RWPE1 (cell line): ENCODE measurements around the gene ATP8A2.
"Not testable (repeated sequence)": the region's sequence is repeated elsewhere in the genome, so short reads cannot be mapped to it uniquely, and the experiment has no call there.

Source experiments
- CTCF ChIA-PET: fragments of 350-600 bp; sonication (Branson Sonifier 250); formaldehyde crosslinking; extraction: SDS; loops from one replicate; lab custom pipeline; 2021; lab: Yijun Ruan, JAX
- POLR2A ChIA-PET: fragments of 400-600 bp; formaldehyde crosslinking; extraction: SDS; loops from one replicate; lab custom pipeline; 2020; ENCODE audit warnings: antibody characterized with exemption; ENCODE audit not compliant: low non-redundant PET; lab: Yijun Ruan, JAX
- DNase-seq: peaks from one replicate; pipeline ENCODE4 v3.0.0; 2012; ENCODE audit warnings: low spot score
- H3K27ac ChIP-seq: fragments of 450-650 bp; 2 replicates; pipeline ENCODE4 v1.5.1; 2017
- CTCF ChIP-seq: fragments of 450-650 bp; conservative IDR thresholded peaks from 2 replicates; pipeline ENCODE4 v1.5.1; 2017; ENCODE audit warnings: low read depth, mild to moderate bottlenecking

The ATP8A2 gene

GRCh38 chr13:26058704-26059103 is 686.9 kb downstream of the ATP8A2 start:
- ChIA-PET CTCF (interaction anchor here (0.5 to 2.4 kb wide), 2 partner anchors 261 to 484 kb away, joined by 4 to 8 read pairs; no protein-coding TSS in a partner anchor), POLR2A (no interaction called here)
- no peak for DNase-seq
- TF ChIP-seq CTCF: no peak
- no peak overlapping the region for H3K27ac ChIP-seq

- H3K27ac ChIP-seq: no peak overlapping the region
- CTCF ChIA-PET: no interaction called here
- DNase-seq: no peak
- TF ChIP-seq CTCF: no peak
- POLR2A ChIA-PET: no interaction called here
These were observed 688.6 kb downstream of the ATP8A2 start for GRCh38 chr13:26060357-26060756.

- ChIA-PET CTCF (interaction anchor here (1.0 kb wide), 1 partner anchor 232 kb away, joined by 3 read pairs; no protein-coding TSS in a partner anchor), POLR2A (no interaction called here)
- TF ChIP-seq CTCF: no peak
- DNase-seq: no peak
- no peak overlapping the region for H3K27ac ChIP-seq
These were observed 689.5 kb downstream of the ATP8A2 start for GRCh38 chr13:26061256-26061655.

GRCh38 chr13:26061947-26062346 is 690.2 kb downstream of the ATP8A2 start:
- DNase-seq: no peak
- ChIA-PET POLR2A (interaction anchor here (0.6 kb wide), 1 partner anchor 42 kb away, joined by 3 read pairs; no protein-coding TSS in a partner anchor), CTCF (interaction anchor here (0.7 to 1.0 kb wide), 2 partner anchors 233 to 536 kb away, joined by 3 to 4 read pairs; no protein-coding TSS in a partner anchor)

GRCh38 chr13:26062853-26063444 is 691.2 kb downstream of the ATP8A2 start:
- TF ChIP-seq CTCF: peak; percentile 75
- DNase-seq: peak; percentile 50
- POLR2A ChIA-PET: no interaction called here
- no peak overlapping the region for H3K27ac ChIP-seq
- CTCF ChIA-PET: interaction anchor here (1.0 to 1.6 kb wide), 2 partner anchors 10 to 488 kb away, joined by 3 to 6 read pairs; no protein-coding TSS in a partner anchor

More at GRCh38 chr13:26061947-26062346, 690.2 kb downstream of the ATP8A2 start:
- TF ChIP-seq CTCF: no peak
- H3K27ac ChIP-seq: no peak overlapping the region

GRCh38 chr13:26066492-26066891 is 694.7 kb downstream of the ATP8A2 start:
- DNase-seq, H3K27ac ChIP-seq, POLR2A ChIA-PET: not testable (repeated sequence)
- CTCF ChIA-PET: interaction anchor here (0.7 to 1.3 kb wide), 2 partner anchors 475 to 492 kb away, joined by 3 to 4 read pairs; no protein-coding TSS in a partner anchor

GRCh38 chr13:26067601-26068000 is 695.8 kb downstream of the ATP8A2 start:
- CTCF ChIA-PET: interaction anchor here (0.7 kb wide), 1 partner anchor 238 kb away, joined by 3 read pairs; no protein-coding TSS in a partner anchor
- no peak for DNase-seq
- no peak for TF ChIP-seq CTCF
- POLR2A ChIA-PET: no interaction called here
- H3K27ac ChIP-seq: no peak overlapping the region

GRCh38 chr13:26068372-26068771 is 696.6 kb downstream of the ATP8A2 start:
- DNase-seq, H3K27ac ChIP-seq, POLR2A ChIA-PET: not testable (repeated sequence)
- CTCF ChIA-PET: interaction anchor here (0.5 to 0.7 kb wide), 2 partner anchors 239 to 499 kb away, joined by 3 read pairs; no protein-coding TSS in a partner anchor

GRCh38 chr13:26069642-26070041 is 697.9 kb downstream of the ATP8A2 start:
- POLR2A ChIA-PET, H3K27ac ChIP-seq, DNase-seq: not testable (repeated sequence)
- CTCF ChIA-PET: interaction anchor here (1.1 to 1.5 kb wide), 2 partner anchors 240 to 495 kb away, joined by 4 read pairs; no protein-coding TSS in a partner anchor
